Astrocyte of the cerebellum (primary cell): ENCODE results near the gene BAHCC1.

Experiments used
- DNase-seq: peaks from one replicate; pipeline ENCODE4 v3.0.0-alpha.2; 2011; ENCODE audit warnings: low read depth
- H3K4me3 ChIP-seq: 2 replicates; pipeline ENCODE4 v1.5.1; 2011; ENCODE audit warnings: mild to moderate bottlenecking, low read depth, low read length, moderate library complexity
- CTCF ChIP-seq: IDR thresholded peaks from 2 replicates; pipeline ENCODE4 v1.5.1; 2012; ENCODE audit warnings: low read length, low read depth, moderate library complexity, mild to moderate bottlenecking; ENCODE audit errors: missing control alignments
- in situ Hi-C: cut with HindIII; loops from 2 replicates; pipeline ENCODE4 v1.10.0; 2017; ENCODE audit warnings: low sequenced_read_pairs

Gene BAHCC1

GRCh38 chr17:81457401-81457800 lies 62.1 kb downstream of the BAHCC1 start:
- in situ Hi-C loops: loop anchor here (5.0 kb wide), 1 partner anchor 65 kb away; no protein-coding TSS in a partner anchor
- H3K4me3 ChIP-seq: no peak overlapping the region
- no peak for TF ChIP-seq CTCF
- no peak for DNase-seq

GRCh38 chr17:81457917-81458555 lies 62.8 kb downstream of the BAHCC1 start:
- TF ChIP-seq CTCF: no peak
- DNase-seq: no peak
- in situ Hi-C loops: loop anchor here (5.0 kb wide), 1 partner anchor 66 kb away; no protein-coding TSS in a partner anchor
- H3K4me3 ChIP-seq: no peak overlapping the region

DNA sequence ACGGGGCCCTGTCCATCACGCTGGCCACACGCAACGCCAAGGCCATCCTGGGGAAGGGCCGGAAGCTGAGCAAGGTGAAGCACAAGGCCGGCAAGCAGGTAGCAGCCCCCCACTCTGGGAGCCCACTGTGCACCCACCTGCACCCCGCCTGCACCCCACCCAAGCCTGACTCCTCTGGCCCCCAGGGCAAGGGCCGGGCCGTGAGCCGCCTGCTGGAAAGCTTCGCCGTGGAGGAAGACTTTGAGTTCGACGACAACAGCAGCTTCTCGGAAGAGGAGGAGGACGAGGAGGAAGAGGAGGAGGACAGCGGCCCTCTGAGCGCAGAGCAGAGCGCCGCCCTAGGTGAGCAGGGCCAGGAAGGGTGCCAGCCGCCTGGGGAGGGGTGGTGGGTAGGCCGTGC lies 63.4 kb downstream of the BAHCC1 start:
- no peak for DNase-seq
- no peak for TF ChIP-seq CTCF
- H3K4me3 ChIP-seq: no peak overlapping the region
- in situ Hi-C loops: loop anchor here (5.0 kb wide), 1 partner anchor 66 kb away; no protein-coding TSS in a partner anchor

GRCh38 chr17:81459224-81459623 lies 64.0 kb downstream of the BAHCC1 start:
- no peak overlapping the region for H3K4me3 ChIP-seq
- no peak for DNase-seq
- in situ Hi-C loops: loop anchor here (5.0 kb wide), 1 partner anchor 67 kb away; no protein-coding TSS in a partner anchor
- TF ChIP-seq CTCF: no peak

DNA sequence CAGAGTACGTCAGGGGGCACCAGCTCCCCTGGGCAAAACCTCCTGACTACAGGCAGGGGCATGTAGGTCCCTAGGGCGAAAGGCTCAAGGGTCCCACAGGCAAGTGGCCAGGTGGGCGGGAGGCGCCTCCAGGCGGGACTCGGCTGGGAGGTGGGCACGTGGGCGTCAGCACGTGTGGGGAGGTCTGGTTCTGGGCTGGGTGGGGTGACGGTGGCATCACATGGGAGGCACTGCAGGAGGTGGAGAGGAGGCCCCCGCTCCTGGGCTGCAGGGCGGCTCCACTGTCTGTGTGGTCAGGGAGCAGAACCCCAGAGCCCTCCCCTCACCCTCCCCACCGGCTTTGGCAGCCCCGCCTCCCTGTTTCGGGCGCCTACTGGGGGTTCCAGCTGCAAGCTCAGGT lies 64.6 kb downstream of the BAHCC1 start:
- TF ChIP-seq CTCF: no peak
- DNase-seq: no peak
- no peak overlapping the region for H3K4me3 ChIP-seq
- in situ Hi-C loops: loop anchor here (5.0 kb wide), 1 partner anchor 68 kb away; no protein-coding TSS in a partner anchor

- DNase-seq: no peak
- in situ Hi-C loops: no loop called here
- TF ChIP-seq CTCF: no peak
- H3K4me3 ChIP-seq: no peak overlapping the region
These were observed 65.7 kb downstream of the BAHCC1 start for GRCh38 chr17:81460856-81461460.
